ENCODE data around the gene OR11A1.

OR11A1 gene, protein sequence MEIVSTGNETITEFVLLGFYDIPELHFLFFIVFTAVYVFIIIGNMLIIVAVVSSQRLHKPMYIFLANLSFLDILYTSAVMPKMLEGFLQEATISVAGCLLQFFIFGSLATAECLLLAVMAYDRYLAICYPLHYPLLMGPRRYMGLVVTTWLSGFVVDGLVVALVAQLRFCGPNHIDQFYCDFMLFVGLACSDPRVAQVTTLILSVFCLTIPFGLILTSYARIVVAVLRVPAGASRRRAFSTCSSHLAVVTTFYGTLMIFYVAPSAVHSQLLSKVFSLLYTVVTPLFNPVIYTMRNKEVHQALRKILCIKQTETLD

DNA sequence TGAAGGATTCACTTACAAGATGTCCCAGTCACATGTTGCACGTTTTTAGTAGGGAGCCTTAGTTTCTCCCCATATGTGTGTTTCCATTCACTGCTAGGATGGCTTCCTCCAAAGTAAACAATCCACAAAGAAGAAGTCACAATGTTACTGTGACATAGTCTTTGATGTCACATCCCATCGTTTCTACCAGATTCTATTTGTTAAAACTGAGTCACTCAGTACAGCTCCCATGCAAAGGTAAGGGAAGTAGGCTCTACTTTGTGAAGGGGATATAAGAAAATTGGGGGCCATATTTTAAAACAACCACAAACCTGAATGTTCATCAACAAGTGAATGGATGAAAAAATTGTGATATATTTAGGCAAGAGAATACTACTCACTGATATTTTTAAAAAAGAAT lies at the start of gene OR11A1, which contains the start of gene OR2H1:
TSS of gene OR11A1 (minus strand) at position 101 of the 400 bp plus-strand sequence. CDS start 29,430 bp downstream, outside the sequence.
TSS of gene OR2H1 (plus strand) at position 185 of the 400 bp plus-strand sequence. CDS start 4,615 bp downstream, outside the sequence.
- peaks cover 5 to 7% of the 10 kb centered on the region in 2 donors for H3K27me3 Mint-ChIP-seq
- no peak for DNase-seq
- no peaks in the 10 kb centered on the region for H3K4me1 Mint-ChIP-seq
- no peaks in the 10 kb centered on the region for H3K36me3 Mint-ChIP-seq
- ATAC-seq (replicated peaks), result no peak
- H3K27ac Mint-ChIP-seq, result no peak within 1 kb of the TSS
- H3K9me3 Mint-ChIP-seq, result no peaks in the 10 kb centered on the region
- no peak within 1 kb of the TSS for H3K4me3 Mint-ChIP-seq

- H3K27ac Mint-ChIP-seq, result no peak overlapping the region
- no peaks in the 10 kb centered on the region for H3K4me1 Mint-ChIP-seq
- ATAC-seq (replicated peaks) (no peak), DNase-seq (no peak)
- peaks cover 19 to 38% of the 10 kb centered on the region in 2 donors for H3K27me3 Mint-ChIP-seq
- no peaks in the 10 kb centered on the region for H3K9me3 Mint-ChIP-seq
- no peak overlapping the region for H3K4me3 Mint-ChIP-seq
- H3K36me3 Mint-ChIP-seq, result no peaks in the 10 kb centered on the region
Measured at GRCh38 chr6:29506446-29507067, 49.7 kb upstream of the OR11A1 start.

- ATAC-seq (replicated peaks) (no peak), DNase-seq (no peak)
- Mint-ChIP-seq H3K36me3 (no peaks in the 10 kb centered on the region), H3K27me3 (peaks cover 17 to 35% of the 10 kb centered on the region in 2 donors), H3K4me1 (no peaks in the 10 kb centered on the region), H3K27ac (no peak overlapping the region), H3K9me3 (no peaks in the 10 kb centered on the region), H3K4me3 (no peak overlapping the region)
Measured at GRCh38 chr6:29505808-29506207, 48.9 kb upstream of the OR11A1 start.

DNA sequence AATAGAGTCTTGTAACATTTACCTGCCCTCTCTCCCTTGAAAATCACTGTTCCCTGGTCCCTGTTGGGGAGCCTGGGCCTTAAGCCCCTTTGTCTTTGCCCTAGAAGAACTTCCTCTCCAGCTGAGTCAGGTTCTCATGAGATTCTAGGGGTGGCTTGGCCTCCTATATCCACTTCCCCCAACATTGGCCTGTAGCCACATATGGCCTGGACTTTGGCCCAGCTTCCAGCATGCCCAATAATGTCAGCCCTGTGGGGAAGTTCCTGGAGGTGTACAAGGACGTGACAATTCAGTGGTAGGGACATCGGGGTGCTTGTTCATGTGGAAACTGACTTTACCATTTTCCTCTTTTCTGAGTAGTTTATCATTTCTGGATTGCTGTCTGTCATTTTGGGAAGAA lies 48.1 kb upstream of the OR11A1 start:
- Mint-ChIP-seq H3K27me3 (peaks cover 15 to 33% of the 10 kb centered on the region in 2 donors), H3K4me3 (no peak overlapping the region), H3K9me3 (no peaks in the 10 kb centered on the region), H3K4me1 (no peaks in the 10 kb centered on the region), H3K36me3 (no peaks in the 10 kb centered on the region), H3K27ac (no peak overlapping the region)
- ATAC-seq (replicated peaks), result no peak
- no peak for DNase-seq

DNA sequence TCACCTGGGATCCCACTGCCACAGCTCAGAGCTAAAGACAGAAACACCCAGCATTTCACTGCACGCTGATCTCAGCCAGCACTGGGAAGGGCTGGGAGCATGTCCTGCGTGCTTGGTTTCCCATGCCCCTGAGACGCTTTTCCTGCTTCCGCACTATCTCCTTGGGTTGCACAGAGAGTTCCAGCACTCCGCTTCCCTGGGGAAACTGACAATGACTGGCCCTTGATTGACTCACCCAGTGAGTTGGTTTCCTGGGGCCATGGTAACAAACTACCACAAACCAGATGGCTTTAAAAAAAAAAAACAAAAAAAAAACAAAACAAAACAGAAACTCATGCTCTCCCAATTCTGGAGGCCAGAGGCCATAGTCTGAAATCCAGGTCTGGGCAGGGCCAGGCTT lies 45.7 kb upstream of the OR11A1 start:
- no peak for ATAC-seq (replicated peaks)
- no peaks in the 10 kb centered on the region for H3K36me3 Mint-ChIP-seq
- no peaks in the 10 kb centered on the region for H3K4me1 Mint-ChIP-seq
- no peak for DNase-seq
- H3K27me3 Mint-ChIP-seq, result peaks cover 16 to 30% of the 10 kb centered on the region in 2 donors
- H3K27ac Mint-ChIP-seq, result no peak overlapping the region
- no peak overlapping the region for H3K4me3 Mint-ChIP-seq
- H3K9me3 Mint-ChIP-seq, result no peaks in the 10 kb centered on the region

DNA sequence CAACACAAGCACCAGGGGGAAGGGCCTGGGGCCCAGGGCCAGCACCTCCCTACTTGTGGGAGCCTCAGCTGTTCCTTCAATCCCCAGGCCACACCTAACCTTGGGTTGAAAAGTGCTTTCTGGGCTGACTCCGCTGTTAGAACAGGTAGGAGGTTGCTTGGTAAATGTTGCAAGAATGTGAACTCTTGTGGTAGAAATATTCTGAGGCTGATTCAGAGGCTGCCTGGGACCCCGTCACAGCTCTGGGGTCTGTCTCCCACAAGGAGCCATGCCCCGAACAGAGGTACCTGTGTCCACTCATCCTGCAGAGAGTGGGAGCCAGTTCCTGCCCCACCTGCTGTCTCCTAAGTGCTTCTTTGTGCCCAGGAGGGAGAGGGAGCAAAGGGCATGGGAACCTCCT lies 45.3 kb upstream of the OR11A1 start:
- ATAC-seq (replicated peaks), result no peak
- peaks cover 20 to 34% of the 10 kb centered on the region in 2 donors for H3K27me3 Mint-ChIP-seq
- H3K27ac Mint-ChIP-seq, result no peak overlapping the region

DNA sequence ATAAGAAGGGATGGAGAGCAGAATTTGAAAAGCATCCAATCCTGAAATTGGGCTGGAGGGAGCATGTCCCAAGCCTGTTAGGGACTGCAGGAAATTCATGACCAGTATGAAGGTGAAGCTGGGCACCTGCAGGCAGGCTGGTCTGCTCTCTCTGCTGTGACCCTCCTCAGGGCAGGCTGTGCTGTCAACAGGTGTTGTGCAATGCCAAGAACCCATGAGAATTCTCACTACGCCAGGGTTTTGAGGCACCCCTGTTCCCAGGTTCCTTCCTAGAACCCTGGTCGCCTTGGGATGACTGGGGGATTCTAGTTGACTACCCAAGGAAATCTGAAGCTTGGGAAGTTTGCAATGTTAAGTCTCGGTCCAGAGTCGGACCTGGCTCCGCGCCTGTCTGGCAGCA lies 44.2 kb upstream of the OR11A1 start:
- Mint-ChIP-seq H3K4me1 (no peaks in the 10 kb centered on the region), H3K27ac (no peak overlapping the region), H3K27me3 (peaks cover 20 to 33% of the 10 kb centered on the region in 2 donors), H3K36me3 (no peaks in the 10 kb centered on the region), H3K4me3 (no peak overlapping the region), H3K9me3 (no peaks in the 10 kb centered on the region)
- DNase-seq (no peak), ATAC-seq (replicated peaks) (no peak)

More for the DNA sequence above, 45.3 kb upstream of the OR11A1 start:
- Mint-ChIP-seq H3K36me3 (no peaks in the 10 kb centered on the region), H3K4me1 (no peaks in the 10 kb centered on the region), H3K9me3 (no peaks in the 10 kb centered on the region), H3K4me3 (no peak overlapping the region)
- DNase-seq, result no peak

DNA sequence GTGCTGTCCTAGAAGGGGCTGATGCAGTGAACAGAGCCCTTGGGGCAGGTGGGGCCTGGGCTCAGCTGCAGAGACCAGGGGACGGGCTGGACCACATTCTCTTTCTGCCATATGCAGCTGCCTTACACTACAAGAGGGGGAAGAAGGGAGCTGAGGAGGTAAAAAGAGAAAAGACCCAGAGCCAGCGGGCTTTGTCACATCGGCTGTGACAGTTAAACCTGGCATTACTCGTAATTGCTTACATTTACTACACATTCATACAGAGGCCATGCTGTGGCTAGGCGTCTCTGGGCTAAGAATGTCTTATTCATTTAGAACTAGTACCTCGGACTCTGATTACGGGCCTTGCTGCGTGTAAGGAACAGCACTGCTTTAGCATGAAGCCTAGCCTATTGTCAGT lies 43.7 kb upstream of the OR11A1 start:
- no peak for DNase-seq
- H3K9me3 Mint-ChIP-seq, result no peaks in the 10 kb centered on the region
- H3K27me3 Mint-ChIP-seq, result peaks cover 22 to 32% of the 10 kb centered on the region in 2 donors
- H3K4me1 Mint-ChIP-seq, result no peaks in the 10 kb centered on the region
- no peak overlapping the region for H3K27ac Mint-ChIP-seq
- ATAC-seq (replicated peaks), result no peak
- H3K36me3 Mint-ChIP-seq, result no peaks in the 10 kb centered on the region
- no peak overlapping the region for H3K4me3 Mint-ChIP-seq

DNA sequence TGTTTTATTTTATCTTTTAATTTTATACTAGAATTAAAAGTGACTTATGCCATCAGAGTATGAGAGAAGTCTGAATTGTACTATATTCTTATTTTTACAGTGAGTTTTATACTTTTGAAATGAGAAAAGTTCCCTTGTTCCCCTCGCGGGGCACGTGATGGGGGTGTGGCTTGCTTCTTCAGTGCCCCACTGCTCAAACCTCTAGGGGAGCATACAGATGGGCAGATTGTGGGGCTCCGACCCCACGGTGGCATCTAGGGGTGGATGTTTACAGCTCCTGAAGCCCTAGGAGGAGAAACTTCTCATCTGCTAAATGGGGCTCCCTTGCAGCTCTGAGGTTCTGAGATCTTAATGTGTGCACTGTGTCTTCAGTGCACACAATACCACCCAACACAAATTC lies 42.8 kb upstream of the OR11A1 start:
- no peak for ATAC-seq (replicated peaks)
- DNase-seq, result no peak
- H3K36me3 Mint-ChIP-seq, result no peaks in the 10 kb centered on the region
- H3K9me3 Mint-ChIP-seq, result no peaks in the 10 kb centered on the region
- H3K4me3 Mint-ChIP-seq, result no peak overlapping the region
- H3K27me3 Mint-ChIP-seq, result peaks cover 30 to 32% of the 10 kb centered on the region in 2 donors
- no peak overlapping the region for H3K27ac Mint-ChIP-seq
- H3K4me1 Mint-ChIP-seq, result no peaks in the 10 kb centered on the region

DNA sequence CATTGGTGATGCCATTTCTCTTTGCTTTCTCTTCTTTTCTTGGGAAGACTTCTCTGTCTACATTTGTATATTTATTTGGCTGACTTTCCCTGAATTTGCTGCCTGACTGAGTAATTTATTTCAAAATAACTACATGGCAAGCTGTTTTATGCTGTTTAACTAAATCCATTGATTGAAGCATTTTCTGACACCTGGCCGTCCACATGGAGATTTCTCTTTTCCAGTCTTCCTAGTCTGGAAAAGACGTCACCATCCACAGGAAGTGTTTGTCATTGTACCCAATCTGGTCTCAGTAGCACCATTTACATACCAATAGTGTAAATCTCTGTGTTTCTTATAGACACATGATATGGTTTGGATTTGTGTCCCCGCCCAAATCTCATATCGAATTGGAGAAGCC lies 40.1 kb upstream of the OR11A1 start:
- Mint-ChIP-seq H3K27ac (no peak overlapping the region), H3K27me3 (peaks cover 25% of the 10 kb centered on the region in 2 donors), H3K9me3 (no peaks in the 10 kb centered on the region), H3K4me3 (no peak overlapping the region), H3K36me3 (no peaks in the 10 kb centered on the region), H3K4me1 (no peaks in the 10 kb centered on the region)
- ATAC-seq (replicated peaks), result no peak
- no peak for DNase-seq

DNA sequence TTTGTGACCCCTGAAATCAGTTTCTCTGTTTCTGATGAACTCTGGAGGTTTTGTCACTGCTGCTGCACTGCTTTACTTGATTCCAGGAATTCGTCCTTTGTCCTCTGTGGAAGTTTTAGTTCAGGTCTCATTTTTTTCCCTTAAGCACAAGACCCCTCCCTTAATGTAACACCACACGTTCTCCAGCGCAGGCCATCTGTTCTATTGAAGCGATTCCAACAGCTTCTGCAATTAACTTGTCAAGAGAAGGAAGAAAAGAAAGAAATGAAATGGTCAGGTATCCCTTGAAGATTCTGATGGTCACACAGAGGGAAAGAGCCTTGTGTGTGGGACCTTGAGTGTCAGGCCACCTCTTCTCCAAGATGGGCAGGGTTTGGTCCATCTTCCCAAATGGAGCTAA lies 38.7 kb upstream of the OR11A1 start:
- Mint-ChIP-seq H3K36me3 (no peaks in the 10 kb centered on the region), H3K27ac (no peak overlapping the region), H3K4me1 (no peaks in the 10 kb centered on the region), H3K9me3 (peaks cover 0 to 4% of the 10 kb centered on the region in 2 donors), H3K4me3 (no peak overlapping the region), H3K27me3 (peaks cover 23 to 24% of the 10 kb centered on the region in 2 donors)
- ATAC-seq (replicated peaks) (no peak), DNase-seq (no peak)

DNA sequence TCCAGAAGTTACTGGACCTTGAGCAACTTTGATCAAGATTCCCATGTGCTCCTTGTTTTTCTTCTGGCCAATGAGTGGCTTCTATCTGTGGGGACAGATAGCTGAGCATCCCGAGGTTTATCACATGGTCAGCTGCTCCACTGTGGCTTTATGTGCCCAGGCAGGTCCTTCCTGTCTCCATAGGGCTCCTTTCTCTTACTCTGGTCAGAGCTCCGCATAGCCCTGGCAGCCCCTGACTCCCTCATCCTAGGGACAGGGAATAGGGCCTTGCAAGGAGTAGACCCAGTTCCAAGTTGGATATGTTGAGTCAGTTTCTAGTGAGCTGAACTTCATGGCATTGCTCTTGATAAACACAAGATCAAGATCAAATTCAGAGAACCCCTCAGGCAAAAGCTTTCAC lies 37.3 kb upstream of the OR11A1 start:
- Mint-ChIP-seq H3K27me3 (peaks cover 19 to 21% of the 10 kb centered on the region in 2 donors), H3K4me3 (no peak overlapping the region), H3K9me3 (peaks cover 0 to 4% of the 10 kb centered on the region in 2 donors), H3K4me1 (no peaks in the 10 kb centered on the region), H3K36me3 (no peaks in the 10 kb centered on the region), H3K27ac (no peak overlapping the region)
- ATAC-seq (replicated peaks) (no peak), DNase-seq (no peak)

DNA sequence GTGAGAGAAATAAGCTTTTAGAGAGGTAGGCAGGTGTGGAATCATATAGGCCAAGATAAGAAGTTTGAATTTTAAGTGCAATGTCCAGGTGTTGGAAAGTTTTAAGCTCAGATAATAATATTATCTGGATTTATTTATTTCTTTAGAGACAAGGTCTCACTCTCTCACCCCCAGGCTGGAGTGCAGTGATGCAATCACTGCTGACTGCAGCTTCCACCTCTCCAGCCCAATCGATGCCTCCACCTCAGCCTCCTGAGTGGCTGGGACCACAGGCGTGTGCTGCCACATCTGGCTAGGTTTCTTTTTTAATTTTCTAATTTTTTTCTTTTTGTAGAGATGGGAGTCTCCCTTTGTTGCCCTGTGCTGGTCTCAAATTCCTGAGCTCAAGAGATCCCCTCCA lies 36.4 kb upstream of the OR11A1 start:
- ATAC-seq (replicated peaks) (no peak), DNase-seq (no peak)
- H3K27ac Mint-ChIP-seq, result no peak overlapping the region
- H3K4me3 Mint-ChIP-seq, result no peak overlapping the region
- peaks cover 13 to 19% of the 10 kb centered on the region in 2 donors for H3K27me3 Mint-ChIP-seq
- peaks cover 0 to 4% of the 10 kb centered on the region in 2 donors for H3K9me3 Mint-ChIP-seq
- H3K36me3 Mint-ChIP-seq, result no peaks in the 10 kb centered on the region
- H3K4me1 Mint-ChIP-seq, result no peaks in the 10 kb centered on the region

DNA sequence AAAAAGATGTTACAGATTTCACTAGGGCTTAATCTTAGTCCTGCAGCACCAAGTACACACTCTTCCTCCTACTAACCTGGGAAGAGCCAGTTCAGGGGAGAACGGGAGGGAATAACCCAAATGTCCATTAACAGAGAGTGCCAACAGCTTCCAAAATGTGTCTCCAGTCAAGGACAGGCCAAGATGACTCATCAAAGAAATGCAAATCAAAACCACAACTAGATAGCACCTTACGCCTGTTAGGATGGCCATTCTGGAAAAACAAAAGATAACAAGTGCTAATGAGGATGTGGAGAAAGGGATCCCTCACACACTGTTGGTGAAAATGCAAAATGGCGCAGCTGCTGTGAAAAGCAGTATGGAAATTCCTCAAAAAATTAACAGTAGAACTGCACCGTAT lies 34.7 kb upstream of the OR11A1 start:
- H3K27ac Mint-ChIP-seq, result no peak overlapping the region
- peaks cover 0 to 4% of the 10 kb centered on the region in 2 donors for H3K9me3 Mint-ChIP-seq
- no peak for ATAC-seq (replicated peaks)
- no peak for DNase-seq
- no peaks in the 10 kb centered on the region for H3K36me3 Mint-ChIP-seq
- H3K4me3 Mint-ChIP-seq, result no peak overlapping the region
- no peaks in the 10 kb centered on the region for H3K4me1 Mint-ChIP-seq
- H3K27me3 Mint-ChIP-seq, result peaks cover 14 to 22% of the 10 kb centered on the region in 2 donors

DNA sequence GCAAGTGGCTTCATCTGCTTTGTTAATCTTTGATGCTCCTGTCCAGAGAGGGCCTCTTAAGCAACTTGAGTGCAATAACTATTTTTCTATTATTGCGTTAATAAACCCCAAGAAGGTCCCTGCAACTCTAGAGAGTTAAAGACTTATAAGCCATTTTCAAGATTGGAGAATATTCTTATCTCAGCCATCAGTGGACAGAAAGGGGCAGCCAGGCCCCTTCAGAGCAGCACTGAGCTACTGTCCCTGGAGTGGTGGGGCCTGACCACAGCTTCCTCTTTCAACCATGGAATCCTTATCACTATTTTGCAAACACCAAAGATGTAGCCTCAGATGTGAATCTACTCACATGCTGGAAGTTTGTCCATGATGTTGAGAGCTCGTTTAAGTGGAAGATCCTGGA lies 33.7 kb upstream of the OR11A1 start:
- no peak for DNase-seq

More for the DNA sequence above, 33.7 kb upstream of the OR11A1 start:
- Mint-ChIP-seq H3K27me3 (peaks cover 12 to 24% of the 10 kb centered on the region in 2 donors), H3K9me3 (peaks cover 0 to 4% of the 10 kb centered on the region in 2 donors), H3K4me3 (no peak overlapping the region), H3K4me1 (no peaks in the 10 kb centered on the region), H3K27ac (no peak overlapping the region), H3K36me3 (no peaks in the 10 kb centered on the region)
- ATAC-seq (replicated peaks), result no peak

All from stimulated activated naive B cell treated with anti-CD40 and anti-IgM and Interleukin-4, amounts not matched to agents 10 μg/mL and 1 μg/mL and 100 μg/mL, for 72 hours (primary cell).